HG03439 (cell line): ENCODE results near the gene SP140L.
"Not testable (repeated sequence)": the region's sequence is repeated elsewhere in the genome, so short reads cannot be mapped to it uniquely, and the experiment has no call there.

ENCODE experiments used
- ATAC-seq: cut with Tn5 transposase; IDR thresholded peaks from one replicate; pipeline ENCODE4 v1.9.1; 2021; ENCODE audit warnings: mild to moderate bottlenecking, moderate library complexity; ENCODE audit not compliant: unreplicated experiment

The SP140L gene

DNA sequence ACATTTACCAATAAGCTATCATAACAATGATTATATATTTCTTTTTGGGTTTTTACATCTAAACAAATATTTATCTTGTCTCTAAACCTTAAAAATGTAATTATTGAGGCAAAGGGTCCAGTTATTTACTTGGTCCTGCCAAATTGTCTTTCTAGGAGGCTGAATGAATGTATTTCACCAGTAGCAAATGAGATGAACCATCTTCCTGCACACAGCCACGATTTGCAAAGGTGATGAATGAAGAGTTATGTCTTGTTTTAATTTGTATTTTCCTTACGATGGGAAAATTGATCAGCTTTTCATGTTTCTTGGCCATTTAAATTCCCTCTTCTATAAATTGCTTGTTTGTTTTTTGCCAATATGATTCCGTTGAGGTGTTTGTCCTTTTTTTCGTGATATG is 90.4 kb downstream of the SP140L start:
- no peak for ATAC-seq

- no peak for ATAC-seq
Measured at GRCh38 chr2:230418341-230419016, 91.5 kb downstream of the SP140L start.

DNA sequence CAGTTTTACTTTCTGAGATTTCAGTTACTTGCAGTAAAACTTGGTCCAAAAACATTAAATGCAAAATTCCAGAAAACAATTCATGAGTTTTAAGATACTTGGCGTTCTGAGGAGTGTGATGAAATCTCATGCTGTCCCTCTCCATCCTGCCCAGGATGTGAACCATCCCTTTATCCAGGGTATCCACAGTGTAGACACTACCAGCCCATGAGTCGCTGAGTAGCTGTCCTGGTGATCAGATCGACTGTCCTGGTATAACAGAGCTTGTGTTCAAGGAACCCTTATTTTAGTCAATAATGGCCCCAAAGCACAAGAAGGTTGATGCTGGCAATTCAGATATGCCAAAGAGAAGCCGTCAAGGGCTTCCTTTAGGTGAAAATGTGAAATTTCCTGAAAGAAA is 92.2 kb downstream of the SP140L start:
- ATAC-seq = no peak

GRCh38 chr2:230422149-230422548 is 95.2 kb downstream of the SP140L start:
- ATAC-seq = no peak

- no peak for ATAC-seq
Measured at GRCh38 chr2:230423851-230424458, 97.0 kb downstream of the SP140L start.

- no peak for ATAC-seq
Measured at GRCh38 chr2:230425377-230425776, 98.4 kb downstream of the SP140L start.

DNA sequence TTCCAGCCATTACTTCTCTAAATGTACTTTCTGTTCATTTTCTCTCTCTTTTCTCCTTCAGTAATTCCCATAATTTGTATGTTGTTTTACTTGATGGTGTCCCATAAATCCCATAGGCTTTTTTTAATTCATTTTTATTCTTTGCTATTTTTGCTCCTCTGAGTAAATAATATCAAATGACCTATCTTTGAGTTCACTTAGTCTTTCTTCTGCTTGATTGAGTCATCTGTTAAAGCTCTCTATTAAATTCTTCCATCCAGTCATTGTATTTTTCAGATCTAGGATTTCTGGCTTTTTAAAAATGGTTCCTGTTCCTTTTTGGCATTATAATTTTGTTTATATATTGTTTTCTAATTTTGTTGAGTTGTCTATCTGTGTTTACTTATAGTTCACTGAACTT is 102.5 kb downstream of the SP140L start:
- ATAC-seq = no peak

DNA sequence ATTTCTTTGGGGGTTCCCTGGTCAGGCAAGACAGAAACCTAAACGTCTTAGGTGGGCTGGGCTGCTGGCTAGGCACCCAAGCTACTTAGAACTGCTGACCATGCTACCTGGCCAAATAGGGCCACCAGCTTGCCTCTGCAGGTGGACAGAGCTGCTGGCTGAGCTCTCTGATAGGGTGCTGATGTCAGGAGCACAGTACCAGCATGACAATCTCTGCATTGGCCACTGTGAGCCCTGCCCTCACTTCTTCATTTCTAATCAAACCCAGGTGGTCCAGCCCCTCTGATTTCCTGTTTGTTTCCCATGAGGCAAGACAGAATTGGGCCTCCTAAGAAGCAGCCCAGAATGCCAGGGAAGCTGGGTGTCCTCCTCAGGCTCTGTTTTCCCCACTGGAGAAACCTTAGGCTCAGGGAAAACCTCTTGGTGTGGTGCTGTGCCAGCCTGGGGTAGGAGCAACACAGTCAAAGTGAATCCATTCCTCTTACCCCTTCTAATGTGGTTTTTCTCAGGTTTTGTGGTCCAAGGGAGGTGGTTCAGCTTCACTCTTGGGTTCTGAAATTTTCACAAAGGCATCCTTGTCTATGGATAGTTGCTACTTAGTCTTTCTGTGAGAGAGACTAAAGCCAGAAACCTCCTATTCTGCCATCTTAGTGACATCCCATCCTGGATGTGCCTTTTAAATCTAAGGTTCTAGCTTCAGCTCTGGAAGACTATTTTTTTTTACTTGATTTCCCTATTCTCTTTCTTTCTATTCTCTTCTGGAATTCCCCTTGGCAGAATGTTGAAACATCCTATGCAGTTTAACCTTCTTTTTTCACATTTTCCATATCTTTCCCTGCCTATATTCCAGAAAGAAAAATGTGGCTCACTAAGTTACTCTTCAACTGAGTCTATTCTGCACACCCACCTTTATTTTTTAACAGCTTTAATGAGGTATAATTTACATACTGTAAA is 104.2 kb downstream of the SP140L start:
- no peak for ATAC-seq

GRCh38 chr2:230434677-230435324 is 107.8 kb downstream of the SP140L start:
- no peak for ATAC-seq

DNA sequence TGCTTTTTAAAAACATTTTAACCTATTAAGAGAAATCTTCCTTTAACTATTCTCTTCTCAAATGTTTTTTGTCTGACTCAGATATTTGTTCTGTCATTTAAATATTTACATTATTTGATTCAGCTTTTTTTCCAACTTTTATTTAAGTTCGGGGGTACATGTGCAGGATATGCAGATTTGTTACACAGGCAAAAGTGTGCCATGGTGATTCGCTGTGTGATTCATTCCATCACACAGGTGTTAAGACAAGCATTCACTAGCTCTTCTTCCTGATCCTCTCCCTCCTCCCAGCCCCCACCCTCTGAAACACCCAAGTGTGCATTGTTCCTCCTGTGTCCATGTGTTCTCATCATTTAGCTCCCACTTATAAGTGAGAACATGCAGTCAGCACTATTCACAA is 108.4 kb downstream of the SP140L start:
- ATAC-seq = no peak

- ATAC-seq = not testable (repeated sequence)
Measured at GRCh38 chr2:230439121-230439520, 112.1 kb downstream of the SP140L start.

- no peak for ATAC-seq
Measured at GRCh38 chr2:230439590-230439989, 112.6 kb downstream of the SP140L start.

DNA sequence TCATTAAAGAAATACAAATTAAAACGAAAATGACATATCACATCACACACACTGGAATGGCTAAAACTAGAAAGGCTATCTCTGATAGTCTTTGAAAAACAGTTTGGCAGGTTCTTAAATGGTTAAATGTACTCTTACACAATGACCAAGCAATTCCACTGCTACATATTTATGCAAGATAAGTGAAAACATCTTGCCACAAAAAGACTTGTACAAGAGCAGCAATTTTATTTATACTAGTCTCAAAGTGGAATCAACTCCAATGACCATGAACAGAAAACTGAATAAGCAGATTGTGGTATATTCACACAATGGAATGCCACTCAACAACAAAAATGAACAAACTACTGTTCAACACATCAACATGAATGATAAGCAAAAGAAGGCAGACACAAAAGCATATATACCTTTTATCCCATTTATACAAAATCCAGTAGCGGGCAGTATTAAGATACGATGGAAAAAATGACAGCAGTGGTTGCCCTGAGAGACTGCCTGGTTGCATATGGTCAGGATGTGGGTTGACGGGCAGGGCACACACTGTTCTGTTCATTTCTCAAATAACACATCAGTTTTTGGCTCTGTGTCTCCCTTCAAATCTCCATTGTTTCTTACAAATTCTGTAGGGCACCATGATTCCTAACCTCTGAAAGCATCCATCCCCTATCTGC is 114.4 kb downstream of the SP140L start:
- ATAC-seq = peak; percentile 53

DNA sequence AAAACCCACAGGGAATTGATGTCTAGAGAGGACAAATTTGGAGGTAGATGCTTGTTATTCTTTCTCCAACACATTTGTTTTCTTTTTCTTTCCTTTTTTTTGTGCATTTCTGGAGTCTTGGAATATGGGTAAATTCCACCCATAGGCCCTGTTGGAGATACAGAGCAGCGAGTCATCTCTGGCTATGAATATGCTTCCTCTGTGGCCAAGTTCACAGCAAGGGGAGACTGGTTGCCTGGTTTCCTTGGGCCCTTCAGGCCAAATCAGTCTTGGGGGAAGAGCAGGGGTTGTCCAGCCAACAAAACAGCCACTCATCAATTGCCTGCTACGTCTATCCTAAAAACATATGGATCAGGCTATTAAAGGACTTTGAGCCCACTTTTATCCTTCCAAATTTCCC is 116.5 kb downstream of the SP140L start:
- ATAC-seq = no peak

GRCh38 chr2:230444832-230445231 is 117.8 kb downstream of the SP140L start:
- no peak for ATAC-seq

- ATAC-seq = no peak
Measured at GRCh38 chr2:230447036-230447435, 120.0 kb downstream of the SP140L start.

- peak; percentile 75 for ATAC-seq
Measured at GRCh38 chr2:230447455-230448451, 120.8 kb downstream of the SP140L start.

DNA sequence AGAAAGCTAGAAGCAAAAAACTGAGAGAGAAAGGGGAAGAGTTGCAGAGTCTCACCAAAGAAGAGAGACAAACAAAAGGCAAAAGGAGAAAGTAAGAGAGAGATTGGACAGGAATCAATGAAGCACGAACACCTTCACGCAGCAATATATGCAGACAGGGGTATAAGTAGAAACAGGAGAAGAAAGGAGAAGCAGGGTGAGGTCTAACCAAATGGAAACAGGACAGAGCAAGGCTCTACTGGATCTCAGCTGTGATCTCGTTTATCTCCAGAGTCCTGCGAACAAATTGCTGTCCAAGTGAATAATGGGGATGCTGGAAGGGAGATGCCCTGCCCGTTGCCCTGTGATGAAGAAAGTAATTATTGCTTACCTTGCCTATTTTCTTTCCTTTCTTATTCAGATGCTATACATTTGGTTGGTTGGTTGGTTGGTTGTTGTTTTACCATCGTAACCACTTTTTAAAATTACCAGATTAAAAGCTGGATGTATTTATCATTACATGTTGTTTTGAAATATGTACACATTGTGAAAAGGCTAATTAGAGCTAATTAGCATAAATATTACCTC is 123.0 kb downstream of the SP140L start:
- ATAC-seq = no peak

DNA sequence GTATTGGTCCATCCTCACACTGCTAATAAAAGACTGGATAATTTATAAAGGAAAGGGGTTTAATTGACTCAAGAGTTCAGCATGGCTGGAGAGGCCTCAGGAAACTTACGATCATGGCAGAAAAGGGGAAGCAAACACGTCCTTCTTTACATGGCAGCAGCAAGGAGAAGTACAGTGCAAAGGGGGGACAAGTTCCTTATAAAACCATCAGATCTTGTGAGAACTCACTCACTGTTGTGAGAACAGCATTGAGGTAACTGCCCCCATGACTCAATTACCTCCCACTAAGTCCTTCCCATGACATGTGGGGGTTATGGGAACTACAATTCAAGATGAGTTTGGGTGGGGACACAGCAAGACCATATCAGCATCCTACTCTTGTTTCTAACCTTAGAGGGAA is 126.0 kb downstream of the SP140L start:
- no peak for ATAC-seq
